Hematopoietic multipotent progenitor cell treated with erythropoietin and hydrocortisone succinate and interleukin-3 and kit ligand, for 15 days (in vitro differentiated cells): ENCODE measurements around the gene ZNF341.
"Not testable (repeated sequence)": the region's sequence is repeated elsewhere in the genome, so short reads cannot be mapped to it uniquely, and the experiment has no call there.

Experiments
- DNase-seq: peaks from one replicate; pipeline ENCODE4 v3.0.0-alpha.2; 2015; ENCODE audit warnings: low spot score

ZNF341 gene

DNA sequence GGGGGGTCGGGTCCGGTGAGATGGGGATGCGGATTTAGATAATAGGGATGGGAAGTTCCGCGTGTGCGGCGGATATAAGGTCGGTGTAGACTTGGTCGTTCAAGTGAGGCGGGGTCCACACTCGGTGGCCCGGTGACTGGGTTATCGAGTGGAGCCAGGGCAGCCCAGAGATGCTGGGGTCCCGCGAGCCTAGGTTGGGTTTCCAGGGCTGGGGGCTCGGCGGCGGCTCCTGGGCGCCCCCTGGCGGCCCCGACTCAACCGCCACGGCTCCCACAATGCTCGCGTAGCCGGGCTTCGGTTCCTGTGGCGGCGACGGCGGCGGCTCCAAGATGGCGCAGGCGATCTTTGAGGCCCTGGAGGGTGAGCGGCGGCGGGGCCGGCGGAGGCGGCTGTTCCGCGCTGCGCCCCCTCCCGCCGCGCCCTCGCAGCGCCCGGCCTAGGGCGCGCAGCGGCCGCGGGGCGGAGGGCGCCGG, at the start of gene ZNF341:
ZNF341 (plus strand) TSS at position 304 of the 473 bp plus-strand sequence; CDS start at position 330, 26 bp downstream.
- DNase-seq: peak; percentile 88

DNA sequence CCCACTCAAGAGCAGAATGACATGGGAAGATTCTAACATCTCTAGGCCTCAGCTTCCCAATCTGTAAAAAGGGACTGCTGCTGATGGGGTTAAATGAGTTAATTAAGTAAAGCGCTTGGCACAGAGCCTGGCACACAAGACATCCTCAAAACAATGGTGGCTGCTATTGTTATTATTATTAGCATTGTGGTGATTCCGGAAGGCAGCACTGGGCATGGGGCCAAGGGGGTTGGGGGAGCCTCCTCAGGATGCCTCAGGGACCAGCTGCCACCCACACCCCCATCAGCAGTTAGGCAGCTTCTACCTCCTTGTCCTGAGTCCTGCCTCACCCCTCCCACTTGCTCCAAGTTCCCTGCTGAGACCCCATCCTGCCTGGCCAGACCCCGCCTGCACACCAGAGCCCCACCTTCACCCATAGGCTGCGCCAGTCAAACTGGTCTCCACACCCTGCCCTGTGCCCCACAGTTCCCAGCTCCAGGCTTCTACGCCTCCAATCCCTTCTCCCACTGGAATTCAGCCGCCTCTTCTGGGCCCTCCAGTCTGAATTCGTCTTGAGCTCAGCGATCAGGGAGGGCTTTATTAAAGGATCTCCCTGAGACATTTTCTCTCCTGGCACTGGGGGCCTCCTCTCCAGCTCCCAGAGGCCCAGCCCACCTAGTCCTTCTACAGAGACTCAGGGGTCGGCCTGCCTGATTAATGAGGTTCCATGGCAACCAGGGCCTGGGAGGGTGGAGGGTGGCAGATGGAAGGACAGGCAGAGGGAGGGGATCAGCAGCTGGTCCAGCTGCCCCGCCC, 47.1 kb upstream of the ZNF341 start:
- DNase-seq: no peak

DNA sequence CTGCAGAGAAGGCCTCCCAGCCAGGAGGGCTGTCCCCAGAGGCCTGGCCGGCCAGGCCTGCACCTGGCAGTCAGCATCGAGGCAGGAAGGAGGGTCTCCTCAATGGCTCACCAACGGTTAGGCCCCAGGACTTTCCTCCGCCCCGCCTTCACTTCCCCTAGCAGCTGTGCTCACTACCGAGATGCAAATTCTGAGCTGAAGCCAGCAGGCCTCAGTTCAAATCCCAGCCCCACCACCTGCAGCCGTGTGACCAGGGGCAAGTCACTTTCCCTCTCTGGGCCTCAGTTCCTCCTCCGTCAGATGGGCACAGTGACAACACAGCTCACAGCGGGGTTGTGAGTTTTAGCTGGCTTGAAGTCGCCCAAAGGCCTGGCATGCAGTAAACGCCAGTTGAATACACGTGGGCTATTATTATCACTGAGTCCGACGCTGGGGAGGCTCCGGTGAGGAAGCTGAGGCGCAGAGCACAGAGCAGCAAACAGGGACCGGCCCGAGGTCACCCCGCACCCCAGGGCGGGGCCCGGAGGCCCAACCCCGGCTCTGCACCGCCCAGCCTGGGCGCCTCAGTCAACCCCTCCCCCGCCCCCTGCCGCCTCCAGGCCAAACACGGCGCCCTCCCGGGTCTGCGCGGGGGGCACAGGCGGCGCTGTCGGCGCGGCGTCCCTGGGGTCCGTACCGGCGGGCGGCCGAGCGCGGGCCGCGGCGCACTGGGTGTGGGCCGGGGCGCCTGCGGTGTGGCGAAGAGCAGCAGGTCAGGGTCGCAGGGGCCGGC, 46.3 kb upstream of the ZNF341 start:
- peak; percentile 65 for DNase-seq

DNA sequence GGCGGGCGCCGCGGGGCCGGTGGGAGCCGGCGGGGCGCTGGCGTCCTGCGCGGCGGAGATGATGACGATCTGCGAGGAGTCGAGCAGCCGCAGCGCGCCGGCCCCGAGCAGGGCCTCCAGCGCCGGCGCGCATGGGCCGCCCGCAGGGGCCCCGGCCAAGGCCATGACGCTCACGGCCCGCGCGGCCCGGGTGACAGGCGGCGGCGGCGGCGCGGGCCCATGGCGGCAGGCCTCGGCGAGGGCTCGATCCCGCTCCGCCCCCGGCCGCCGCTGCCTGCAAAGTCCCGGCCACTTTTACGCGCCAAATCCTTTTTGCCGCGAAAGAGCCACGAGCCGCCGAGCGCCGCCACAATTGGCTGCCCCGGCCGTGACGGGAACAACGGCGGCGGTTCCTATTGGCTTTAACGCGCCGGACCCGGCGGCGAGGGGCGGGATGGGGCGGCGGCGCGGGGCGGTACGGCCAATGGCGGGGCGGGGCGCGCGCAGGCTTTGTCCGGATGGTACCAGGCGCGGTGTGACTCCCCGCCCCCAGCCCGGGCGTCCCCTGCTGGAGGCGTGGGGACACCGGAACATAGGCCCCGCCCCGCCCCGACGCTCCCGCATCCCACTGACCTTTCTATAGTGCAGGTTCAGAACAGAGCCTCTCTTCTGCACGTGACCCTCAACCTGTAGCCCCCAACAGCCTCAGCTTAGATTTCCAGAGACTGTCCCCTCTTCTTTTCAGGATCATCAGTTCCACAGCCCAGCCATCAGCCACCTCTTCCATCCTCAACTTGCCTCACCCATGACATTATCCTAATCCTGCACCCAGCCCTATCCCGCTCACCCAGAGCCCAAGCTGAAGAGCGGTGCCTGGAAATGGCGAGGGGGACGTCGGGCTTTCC, 45.5 kb upstream of the ZNF341 start, which contains the start of gene E2F1:
E2F1 (minus strand) TSS at position 286 of the 884 bp plus-strand sequence; CDS start at position 165, 121 bp downstream.
- peak; percentile 90 for DNase-seq

DNA sequence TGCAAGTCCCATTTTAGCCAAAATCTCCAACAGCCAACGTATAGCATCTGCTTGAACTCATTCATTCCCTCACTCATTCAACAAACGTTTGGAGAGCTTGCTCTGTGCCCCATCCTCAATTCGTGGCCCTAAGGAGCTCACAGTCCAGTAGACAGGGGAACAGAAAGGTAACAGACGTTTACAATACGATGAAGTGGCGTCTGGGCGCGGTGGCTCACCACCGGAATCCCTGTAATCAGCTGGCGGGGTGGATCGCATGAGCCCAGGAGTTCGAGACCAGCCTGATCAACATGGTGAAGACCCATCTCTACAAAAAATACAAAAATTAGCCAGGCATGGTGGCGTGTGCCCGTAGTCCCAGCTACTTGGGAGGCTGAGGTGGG, 44.8 kb upstream of the ZNF341 start:
- no peak for DNase-seq

DNA sequence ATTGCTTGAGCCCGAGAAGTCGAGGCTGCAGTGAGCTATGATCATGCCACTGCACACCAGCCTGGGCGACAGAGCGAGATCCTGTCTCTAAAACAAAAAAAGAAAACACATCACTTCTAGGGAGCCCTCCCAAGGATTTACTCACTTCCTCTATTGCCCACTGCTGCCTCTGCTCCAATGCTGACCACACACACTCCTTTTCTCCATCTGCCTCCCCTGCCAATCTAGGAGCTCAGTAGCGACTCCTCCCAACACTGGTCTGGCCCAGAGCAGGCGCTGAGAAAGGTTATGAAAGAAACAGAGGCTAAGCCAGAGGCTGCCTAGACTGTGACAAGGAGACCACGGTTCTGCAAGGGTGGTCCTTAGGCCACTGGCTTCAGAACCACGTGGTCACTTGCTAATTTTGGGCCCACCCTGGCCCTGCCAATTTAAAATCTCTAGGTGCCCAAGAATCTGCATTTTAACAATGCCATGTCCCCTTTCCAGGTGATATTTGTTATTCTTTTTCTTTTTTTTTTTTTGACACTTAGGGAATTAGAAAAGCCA, 44.4 kb upstream of the ZNF341 start:
- DNase-seq: no peak

DNA sequence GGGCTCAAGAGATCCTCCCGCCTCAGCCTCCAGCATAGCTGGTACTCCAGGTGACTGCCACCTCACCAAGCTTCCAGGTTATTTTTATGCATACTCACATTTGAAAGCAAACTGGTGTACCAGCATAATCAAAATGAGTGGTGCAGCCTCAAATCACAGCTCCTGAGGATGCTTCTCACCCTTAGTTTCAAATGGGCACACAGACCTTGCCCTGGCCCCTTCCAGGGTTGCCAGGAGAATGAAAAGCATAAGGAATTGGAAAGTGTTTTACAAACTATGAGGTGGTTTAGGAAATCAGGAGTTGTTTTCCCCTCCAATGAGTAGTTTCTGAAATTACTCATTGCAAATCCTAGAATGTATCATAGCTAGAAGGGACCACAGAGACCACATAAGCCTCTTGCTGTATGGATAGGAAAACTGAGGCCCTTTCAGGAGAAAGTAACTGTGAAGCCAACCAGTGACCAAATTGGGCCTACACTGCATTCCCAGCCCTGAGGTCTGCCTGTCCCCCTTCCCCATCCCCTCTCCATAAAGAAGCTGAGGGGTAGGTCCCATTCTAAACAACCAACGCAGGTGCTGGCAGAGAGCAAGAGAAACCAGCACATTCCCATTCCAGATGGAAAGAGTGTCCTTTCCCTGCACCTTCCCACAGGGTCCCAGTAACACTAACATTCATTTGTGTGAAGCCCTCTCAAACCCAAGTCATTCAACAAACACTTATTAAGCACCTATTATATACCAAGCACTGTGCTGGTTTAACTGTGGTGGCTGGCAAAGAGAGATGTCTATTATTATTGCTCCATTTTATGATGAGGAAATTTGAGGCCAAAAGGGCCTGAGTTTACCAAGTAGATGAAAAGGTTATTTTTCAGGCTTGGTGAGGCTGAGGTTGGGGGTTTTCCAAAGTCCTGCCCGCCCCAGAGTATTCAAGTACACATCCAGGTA, 43.5 kb upstream of the ZNF341 start:
- DNase-seq: no peak

DNA sequence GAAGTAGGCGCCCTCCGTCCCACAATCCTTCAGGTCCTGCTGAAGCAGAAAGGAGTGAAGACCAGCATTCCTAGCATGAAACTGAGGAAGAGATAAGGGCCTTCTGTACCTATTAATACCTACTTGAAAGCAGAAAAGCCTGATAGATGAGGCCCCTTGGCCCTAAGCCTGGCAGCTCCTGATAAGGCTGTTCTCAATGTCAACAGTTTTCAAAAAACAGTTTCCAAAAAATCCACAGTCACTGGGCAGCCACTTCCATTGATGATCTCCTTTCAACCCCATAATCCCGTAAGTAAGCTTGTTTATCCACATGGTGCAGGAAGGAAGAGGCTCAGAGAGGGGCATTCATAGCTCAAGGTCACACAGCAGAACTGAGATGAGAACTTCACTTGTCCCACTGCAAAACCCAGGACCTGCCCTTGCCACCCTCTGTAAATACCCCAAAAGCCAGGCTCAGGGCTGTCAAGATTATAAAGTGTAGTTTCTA, 42.8 kb upstream of the ZNF341 start:
- peak; percentile 77 for DNase-seq

DNA sequence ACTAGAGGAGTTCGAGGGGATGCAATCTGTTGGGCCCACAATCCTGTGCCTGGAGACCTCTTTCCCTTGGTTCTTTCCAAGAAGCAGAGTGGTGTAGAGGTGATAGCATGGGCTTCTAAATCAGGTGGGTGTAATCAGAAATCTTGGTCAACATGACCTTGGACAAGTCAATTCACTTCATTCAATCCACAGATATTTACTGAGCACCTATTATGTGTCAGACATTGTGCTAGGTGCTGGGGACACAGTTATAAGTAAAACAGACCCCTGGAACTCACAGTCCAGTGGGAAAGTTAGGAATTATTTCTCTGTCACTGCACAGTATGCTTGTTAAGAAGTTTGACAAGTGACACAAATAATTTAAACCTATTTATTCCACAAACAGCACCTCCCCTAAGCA, 42.3 kb upstream of the ZNF341 start:
- peak; percentile 17 for DNase-seq

DNA sequence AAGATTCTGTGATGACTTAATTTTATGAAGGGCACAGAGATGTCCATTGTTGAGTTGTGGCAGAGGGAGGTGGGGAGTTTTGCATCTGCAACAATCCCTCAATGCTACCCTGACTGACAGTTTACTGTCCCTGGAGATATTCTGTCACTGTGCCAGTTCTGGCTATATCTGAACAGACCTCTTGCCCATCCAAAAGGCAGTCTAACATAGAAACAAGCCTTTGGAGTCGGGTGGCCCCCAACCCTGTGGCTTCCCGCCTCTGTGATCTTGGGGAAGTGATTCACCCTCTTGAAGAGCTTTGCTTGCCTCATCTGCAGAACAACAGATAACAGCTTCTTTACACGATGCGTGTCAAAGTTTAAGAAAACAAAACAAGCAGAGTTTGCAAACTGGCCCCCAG, 41.8 kb upstream of the ZNF341 start:
- DNase-seq: peak; percentile 70

DNA sequence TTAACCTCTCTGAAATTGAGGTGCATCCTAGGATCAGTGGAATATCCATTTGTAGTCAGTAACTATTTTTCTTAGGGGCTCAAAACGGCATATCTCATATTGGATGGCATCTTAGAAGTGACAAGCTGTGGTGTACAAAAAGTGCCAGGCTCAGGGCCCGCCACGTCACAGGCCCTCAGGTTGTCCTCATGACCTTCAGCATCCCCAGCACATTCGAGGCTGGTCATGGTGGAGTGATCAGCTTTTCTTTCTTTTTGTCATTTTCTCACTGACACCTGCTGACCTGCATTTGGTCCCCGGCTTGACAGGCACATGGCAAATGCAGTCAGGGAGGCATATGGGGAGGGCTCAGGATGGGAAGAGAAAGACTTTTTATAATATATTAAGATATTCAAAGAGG, 38.5 kb upstream of the ZNF341 start:
- DNase-seq: no peak

DNA sequence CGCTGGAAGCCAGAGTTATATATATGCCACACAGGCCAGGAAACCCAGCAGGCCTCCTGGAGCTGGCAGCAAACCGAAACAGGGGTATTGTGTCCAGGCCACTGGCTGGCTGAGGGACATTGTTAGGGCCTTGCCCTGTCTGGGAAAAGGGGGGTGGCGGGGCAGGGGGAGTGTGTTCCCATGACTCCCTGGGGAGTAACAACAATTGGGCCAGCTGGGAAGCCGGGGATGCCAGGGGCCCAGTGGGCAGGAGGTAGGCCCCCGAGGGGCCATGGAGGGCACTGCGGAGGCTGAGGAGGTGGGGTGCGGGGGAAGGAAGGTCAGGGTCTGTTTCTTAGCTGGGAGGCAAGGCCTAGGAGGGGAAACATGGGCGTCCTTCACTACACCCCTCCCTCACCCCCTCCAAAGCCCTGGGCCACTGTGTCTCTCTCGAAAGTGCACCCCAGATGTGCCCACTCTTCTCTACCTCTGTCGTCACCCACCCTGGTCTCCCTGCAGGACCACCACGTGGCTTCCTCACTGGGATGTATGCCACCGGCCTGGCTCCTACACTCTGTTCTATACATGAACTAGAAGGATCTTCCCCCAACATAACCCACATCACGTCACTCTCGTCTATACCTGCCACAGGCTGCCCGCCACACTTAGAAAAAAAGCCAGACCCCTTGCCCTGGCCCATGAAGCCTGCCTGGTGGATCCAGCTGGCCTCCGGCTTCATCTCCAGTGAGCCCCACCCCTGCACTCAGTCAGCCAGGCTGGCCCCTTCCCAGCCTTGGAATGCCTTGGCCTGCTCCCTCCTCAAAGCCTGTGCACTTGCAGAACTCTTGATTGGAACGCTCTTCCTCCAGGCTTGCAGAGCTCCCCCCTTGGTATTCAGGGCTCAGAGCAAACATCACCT, 37.8 kb upstream of the ZNF341 start:
- no peak for DNase-seq

DNA sequence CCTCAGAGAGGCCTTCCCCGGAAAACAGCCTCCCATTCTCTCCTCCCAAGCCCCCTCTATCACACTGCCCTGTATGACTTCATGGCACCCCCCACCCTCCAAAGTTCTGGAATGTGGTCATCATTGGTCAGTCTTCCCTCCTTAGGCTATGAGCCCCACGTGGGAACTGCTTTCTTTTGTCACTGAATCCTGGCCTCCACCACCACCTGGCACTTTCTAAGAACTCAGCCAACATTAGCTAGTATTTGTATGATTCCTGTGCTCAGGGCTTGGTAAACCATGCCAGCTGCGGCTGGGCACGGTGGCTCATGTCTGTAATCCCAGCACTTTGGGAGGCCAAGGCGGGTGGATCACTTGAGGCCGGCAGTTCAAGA, 37.2 kb upstream of the ZNF341 start:
- DNase-seq: no peak

DNA sequence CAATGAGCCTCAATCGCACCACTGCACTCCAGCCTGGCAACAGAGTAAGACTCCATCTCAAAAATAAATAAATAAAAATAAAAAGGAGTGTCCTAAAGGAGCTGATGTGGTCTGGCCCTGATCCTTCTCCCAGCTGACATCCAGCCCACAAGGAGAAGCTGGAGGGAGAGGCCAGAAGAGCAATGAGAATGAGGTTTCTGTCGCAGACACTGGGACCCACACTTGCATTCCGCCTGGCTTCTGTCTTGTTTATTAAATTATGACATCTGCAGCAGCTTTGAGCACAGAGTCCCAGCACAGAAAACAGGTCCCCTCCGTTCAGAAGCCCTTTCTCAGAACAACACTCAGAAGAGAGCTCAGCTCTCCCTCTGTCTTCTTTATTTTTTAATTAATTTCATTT, 35.3 kb upstream of the ZNF341 start:
- DNase-seq: no peak

DNA sequence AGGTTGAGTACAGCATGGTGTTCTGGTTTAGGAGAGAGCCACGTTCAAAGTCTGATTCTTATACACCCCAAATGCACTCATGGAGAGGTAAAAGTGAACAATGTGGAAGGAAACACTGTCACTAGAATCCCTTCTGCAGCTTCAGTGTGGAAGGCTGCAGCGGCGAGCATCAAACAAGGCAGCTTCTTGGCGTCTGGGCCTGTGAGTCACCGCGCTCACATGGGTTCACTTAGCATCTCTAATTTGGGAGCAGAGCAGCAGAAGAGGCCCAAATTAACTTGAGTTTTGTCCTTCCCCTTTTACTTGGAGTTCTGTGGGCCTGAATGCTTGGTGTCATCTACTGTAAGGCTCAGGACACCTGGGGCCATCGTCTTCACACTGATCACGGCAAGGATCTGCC, 34.7 kb upstream of the ZNF341 start:
- no peak for DNase-seq

DNA sequence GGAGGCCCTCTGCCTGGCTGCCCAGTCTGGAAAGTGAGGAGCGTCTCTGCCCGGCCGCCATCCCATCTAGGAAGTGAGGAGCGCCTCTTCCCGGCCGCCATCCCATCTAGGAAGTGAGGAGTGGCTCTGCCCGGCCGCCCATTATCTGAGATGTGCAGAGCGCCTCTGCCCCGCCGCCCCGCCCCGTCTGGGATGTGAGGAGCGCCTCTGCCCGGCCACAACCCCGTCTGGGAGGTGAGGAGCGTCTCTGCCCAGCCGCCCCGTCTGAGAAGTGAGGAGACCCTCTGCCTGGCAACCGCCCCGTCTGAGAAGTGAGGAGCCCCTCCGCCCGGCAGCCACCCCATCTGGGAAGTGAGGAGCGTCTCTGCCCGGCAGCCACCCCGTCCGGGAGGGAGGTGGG, 32.8 kb upstream of the ZNF341 start:
- not testable (repeated sequence) for DNase-seq

DNA sequence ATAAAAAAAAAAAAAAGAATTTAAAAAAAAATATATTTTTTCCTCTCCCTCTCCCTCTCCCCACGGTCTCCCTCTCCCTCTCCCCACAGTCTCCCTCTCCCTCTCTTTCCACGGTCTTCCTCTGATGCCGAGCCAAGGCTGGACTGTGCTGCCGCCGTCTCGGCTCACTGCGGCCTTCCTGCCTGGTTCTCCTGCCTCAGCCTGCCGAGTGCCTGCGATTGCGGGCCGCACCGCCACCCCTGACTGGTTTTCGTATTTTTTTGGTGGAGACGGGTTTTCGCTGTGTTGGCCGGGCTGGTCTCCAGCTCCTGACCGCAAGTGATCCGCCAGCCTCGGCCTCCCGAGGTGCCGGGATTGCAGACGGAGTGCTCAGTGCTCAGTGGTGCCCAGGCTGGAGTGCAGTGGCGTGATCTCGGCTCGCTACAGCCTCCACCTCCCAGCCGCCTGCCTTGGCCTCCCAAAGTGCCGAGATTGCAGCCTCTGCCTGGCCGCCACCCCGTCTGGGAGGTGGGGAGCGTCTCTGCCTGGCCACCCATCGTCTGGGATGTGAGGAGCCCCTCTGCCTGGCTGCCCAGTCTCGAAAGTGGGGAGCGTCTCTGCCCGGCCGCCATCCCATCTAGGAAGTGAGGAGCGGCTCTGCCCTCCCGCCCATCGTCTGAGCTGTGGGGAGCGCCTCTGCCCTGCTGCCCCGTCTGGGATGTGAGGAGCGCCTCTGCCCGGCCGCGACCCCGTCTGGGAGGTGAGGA, 30.9 kb upstream of the ZNF341 start:
- not testable (repeated sequence) for DNase-seq

DNA sequence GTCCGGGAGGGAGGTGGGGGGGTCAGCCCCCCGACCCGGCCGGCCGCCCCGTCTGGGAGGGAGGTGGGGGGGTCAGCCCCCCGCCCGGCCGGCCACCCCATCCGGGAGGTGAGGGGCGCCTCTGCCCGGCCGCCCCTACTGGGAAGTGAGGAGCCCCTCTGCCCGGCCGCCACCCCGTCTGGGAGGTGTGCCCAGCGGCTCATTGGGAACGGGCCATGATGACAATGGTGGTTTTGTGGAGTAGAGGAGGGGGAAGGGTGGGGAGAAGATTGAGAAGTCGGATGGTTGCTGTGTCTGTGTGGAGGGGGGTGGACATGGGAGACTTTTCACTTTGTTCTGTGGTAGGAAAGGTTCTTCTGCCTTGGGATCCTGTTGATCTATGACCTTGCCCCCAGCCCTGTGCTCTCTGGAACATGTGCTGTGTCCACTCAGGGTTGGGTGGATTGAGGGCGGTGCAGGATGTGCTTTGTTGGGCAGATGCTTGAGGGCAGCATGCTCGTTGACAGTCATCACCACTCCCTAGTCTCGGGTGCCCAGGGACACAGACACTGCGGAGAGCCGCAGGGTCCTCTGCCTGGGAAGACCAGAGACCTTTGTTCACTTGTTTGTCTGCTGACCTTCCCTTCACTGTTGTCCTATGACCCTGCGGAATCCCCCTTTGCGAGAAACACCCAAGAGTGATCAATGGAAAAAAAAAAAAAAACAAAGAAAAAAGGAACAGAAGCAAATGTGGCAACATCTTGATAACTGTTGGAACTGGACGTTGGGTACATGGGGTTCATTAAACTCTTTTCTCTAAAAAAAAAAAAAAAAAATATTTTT, 30.0 kb upstream of the ZNF341 start:
- no peak for DNase-seq
